GM10266 (cell line): Measurements from ENCODE around the gene NAA80.
A peak's percentile ranks its signal among the peaks of the same experiment; 100 is the strongest.

ENCODE experiments used
- DNase-seq: peaks from one replicate; pipeline ENCODE4 v3.0.0; 2012; ENCODE audit errors: extremely low spot score
- CTCF ChIP-seq: IDR thresholded peaks from 2 replicates; pipeline ENCODE4 v1.5.1; 2012; ENCODE audit warnings: mild to moderate bottlenecking, low read depth; ENCODE audit not compliant: control insufficient read depth, insufficient read depth; ENCODE audit errors: missing control alignments

The NAA80 gene

GRCh38 chr3:50327129-50327528 is 27.9 kb upstream of the NAA80 start:
- no peak for DNase-seq
- no peak for TF ChIP-seq CTCF

- no peak for DNase-seq
- TF ChIP-seq CTCF, result no peak
These were observed 27.0 kb upstream of the NAA80 start for GRCh38 chr3:50326182-50326541.

- no peak for TF ChIP-seq CTCF
- DNase-seq, result no peak
These were observed 26.4 kb upstream of the NAA80 start for GRCh38 chr3:50325497-50326181.

- no peak for DNase-seq
- no peak for TF ChIP-seq CTCF
These were observed 25.9 kb upstream of the NAA80 start for GRCh38 chr3:50325113-50325480.

- DNase-seq, result peak; percentile 77
- TF ChIP-seq CTCF, result peak; percentile 83
These were observed 25.3 kb upstream of the NAA80 start for GRCh38 chr3:50324351-50325112.

GRCh38 chr3:50323614-50324199 is 24.5 kb upstream of the NAA80 start:
- DNase-seq, result no peak
- TF ChIP-seq CTCF, result no peak

GRCh38 chr3:50323092-50323600 is 23.9 kb upstream of the NAA80 start:
- DNase-seq, result no peak
- TF ChIP-seq CTCF, result no peak
